Hepatocyte (in vitro differentiated cells): ENCODE measurements around the gene PNPLA8.

Experiments
- EZH2 ChIP-seq: fragments of 200-600 bp; sonication (generic); IDR thresholded peaks from 2 replicates; pipeline ENCODE4 v1.6.1; 2016; ENCODE audit warnings: antibody characterized with exemption, mild to moderate bottlenecking, borderline replicate concordance
- TF ChIP-seq, protein P1 (sequence below): fragments of 200-600 bp; sonication (generic); IDR thresholded peaks from 2 replicates; pipeline ENCODE4 v1.5.1; 2016; ENCODE audit warnings: antibody characterized with exemption, mild to moderate bottlenecking; ENCODE audit not compliant: poor library complexity

DNA sequence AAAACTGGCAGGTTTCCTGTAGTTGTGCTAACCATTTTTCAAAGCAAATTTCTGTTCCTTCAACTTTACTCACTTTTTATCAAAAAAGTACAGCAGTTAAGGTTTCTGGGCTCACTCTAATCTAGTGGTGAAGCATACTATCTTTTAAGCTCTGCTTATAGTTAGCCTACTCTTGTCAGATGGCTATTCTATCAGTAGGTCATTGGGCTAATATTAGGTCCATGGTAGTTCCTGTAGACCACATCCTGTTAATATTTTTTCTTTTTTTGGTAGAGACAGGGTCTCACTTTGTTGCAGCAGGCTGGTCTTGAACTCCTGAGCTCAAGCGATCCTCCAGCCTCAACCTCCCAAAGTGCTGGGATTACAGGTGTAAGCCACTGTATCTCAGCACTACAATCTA lies 41.8 kb downstream of the PNPLA8 start:
- TF ChIP-seq, protein P1, sequence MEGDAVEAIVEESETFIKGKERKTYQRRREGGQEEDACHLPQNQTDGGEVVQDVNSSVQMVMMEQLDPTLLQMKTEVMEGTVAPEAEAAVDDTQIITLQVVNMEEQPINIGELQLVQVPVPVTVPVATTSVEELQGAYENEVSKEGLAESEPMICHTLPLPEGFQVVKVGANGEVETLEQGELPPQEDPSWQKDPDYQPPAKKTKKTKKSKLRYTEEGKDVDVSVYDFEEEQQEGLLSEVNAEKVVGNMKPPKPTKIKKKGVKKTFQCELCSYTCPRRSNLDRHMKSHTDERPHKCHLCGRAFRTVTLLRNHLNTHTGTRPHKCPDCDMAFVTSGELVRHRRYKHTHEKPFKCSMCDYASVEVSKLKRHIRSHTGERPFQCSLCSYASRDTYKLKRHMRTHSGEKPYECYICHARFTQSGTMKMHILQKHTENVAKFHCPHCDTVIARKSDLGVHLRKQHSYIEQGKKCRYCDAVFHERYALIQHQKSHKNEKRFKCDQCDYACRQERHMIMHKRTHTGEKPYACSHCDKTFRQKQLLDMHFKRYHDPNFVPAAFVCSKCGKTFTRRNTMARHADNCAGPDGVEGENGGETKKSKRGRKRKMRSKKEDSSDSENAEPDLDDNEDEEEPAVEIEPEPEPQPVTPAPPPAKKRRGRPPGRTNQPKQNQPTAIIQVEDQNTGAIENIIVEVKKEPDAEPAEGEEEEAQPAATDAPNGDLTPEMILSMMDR, result no peak
- TF ChIP-seq EZH2, result no peak
